Karpas-422 (cell line): Measurements from ENCODE around the gene APAF1. TPM values are rescaled to one million over a fixed set of nuclear protein-coding genes. Genes with fewer than 3 reads are reported as not detected.

Experiments
- DNase-seq: peaks from one replicate; pipeline ENCODE4 v3.0.0-alpha.2; 2015
- H2AFZ ChIP-seq: fragments of 200-600 bp; sonication (generic); 2 replicates; pipeline ENCODE4 v1.6.1; 2014; ENCODE audit warnings: antibody characterized with exemption, low read length, mixed read lengths
- H3K27ac ChIP-seq: fragments of 200-600 bp; sonication (generic); 2 replicates; pipeline ENCODE4 v1.5.1; 2014; ENCODE audit warnings: mild to moderate bottlenecking, low read length, moderate library complexity
- H3K27me3 ChIP-seq: fragments of 200-600 bp; sonication (generic); 2 replicates; pipeline ENCODE4 v1.6.1; 2014; ENCODE audit warnings: low read length, mixed read lengths
- H3K36me3 ChIP-seq: fragments of 200-600 bp; sonication (generic); 2 replicates; pipeline ENCODE4 v1.6.1; 2014; ENCODE audit warnings: low read length, mixed read lengths; ENCODE audit not compliant: insufficient read depth
- H3K4me1 ChIP-seq: fragments of 200-600 bp; sonication (generic); 2 replicates; pipeline ENCODE4 v1.6.1; 2014; ENCODE audit warnings: mild to moderate bottlenecking, low read length, mixed read lengths
- H3K4me2 ChIP-seq: fragments of 200-600 bp; sonication (generic); 2 replicates; pipeline ENCODE4 v1.6.1; 2014; ENCODE audit warnings: low read length, low read depth, mild to moderate bottlenecking; ENCODE audit not compliant: poor library complexity, severe bottlenecking
- H3K4me3 ChIP-seq: fragments of 200-600 bp; sonication (generic); 2 replicates; pipeline ENCODE4 v1.5.1; 2014; ENCODE audit warnings: mild to moderate bottlenecking, antibody characterized with exemption, low read length, mixed read lengths
- H3K79me2 ChIP-seq: fragments of 200-600 bp; sonication (generic); 2 replicates; pipeline ENCODE4 v1.6.1; 2014; ENCODE audit warnings: mild to moderate bottlenecking, low read length, mixed read lengths
- H3K9ac ChIP-seq: fragments of 200-600 bp; sonication (generic); 2 replicates; pipeline ENCODE4 v1.6.0; 2014; ENCODE audit warnings: low read length
- H3K9me2 ChIP-seq: fragments of 200-600 bp; sonication (generic), shearing (Covaris generic); replicated peaks from 2 replicates; pipeline ENCODE4 v1.6.0; 2014; ENCODE audit warnings: mild to moderate bottlenecking, low read length, moderate library complexity; ENCODE audit not compliant: insufficient read depth
- H3K9me3 ChIP-seq: fragments of 300-700, 200-600 bp; sonication (generic); 2 replicates; pipeline ENCODE4 v1.6.1; 2014; ENCODE audit warnings: low read length, mixed read lengths
- H4K20me1 ChIP-seq: fragments of 200-600 bp; sonication (generic); 2 replicates; pipeline ENCODE4 v1.6.1; 2014; ENCODE audit warnings: mild to moderate bottlenecking, antibody characterized with exemption, low read length, low read depth; ENCODE audit not compliant: insufficient read depth
- total RNA-seq: library from RNA; depleted of rRNA; stranded (reverse); fragments of >200 nt; shearing (Covaris generic); gene quantifications from 2 replicates; pipeline ENCODE4 v1.2.3, GENCODE V29; 2014; ENCODE audit warnings: low replicate concordance

The APAF1 gene
- total RNA-seq, 1 experiment from 2014 or later: 63.3 TPM

DNA sequence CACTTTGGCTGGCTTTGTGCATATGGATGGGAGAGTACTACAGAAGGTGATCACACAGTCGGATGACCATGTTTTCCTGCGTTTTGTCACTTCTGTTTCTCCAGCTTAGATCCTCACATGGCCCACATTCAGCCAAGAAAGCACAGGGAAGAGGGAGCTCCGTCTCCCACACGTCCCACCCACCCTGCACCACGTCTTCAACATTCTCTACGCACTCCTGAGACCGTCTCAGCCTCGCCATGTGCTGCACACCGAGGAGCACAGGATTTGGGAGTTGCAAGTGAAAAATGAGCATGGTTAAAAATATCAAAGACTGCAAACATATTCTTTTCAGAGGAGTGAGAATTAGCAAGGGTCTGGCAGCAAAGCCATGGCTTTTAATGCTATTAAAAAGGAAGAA is 122.2 kb downstream of the APAF1 start:
- Histone ChIP-seq H3K9me3 (no peaks in the 10 kb centered on the region), H3K4me3 (no peak overlapping the region), H3K27ac (no peak overlapping the region), H3K36me3 (no peaks in the 10 kb centered on the region), H4K20me1 (no peaks in the 10 kb centered on the region), H3K27me3 (no peaks in the 10 kb centered on the region), H2AFZ (no peak overlapping the region), H3K4me2 (no peak overlapping the region), H3K9me2 (no peaks in the 10 kb centered on the region), H3K4me1 (no peaks in the 10 kb centered on the region; the same call in 1 of the 2 replicates), H3K9ac (no peak overlapping the region), H3K79me2 (no peaks in the 10 kb centered on the region)
- DNase-seq: no peak

DNA sequence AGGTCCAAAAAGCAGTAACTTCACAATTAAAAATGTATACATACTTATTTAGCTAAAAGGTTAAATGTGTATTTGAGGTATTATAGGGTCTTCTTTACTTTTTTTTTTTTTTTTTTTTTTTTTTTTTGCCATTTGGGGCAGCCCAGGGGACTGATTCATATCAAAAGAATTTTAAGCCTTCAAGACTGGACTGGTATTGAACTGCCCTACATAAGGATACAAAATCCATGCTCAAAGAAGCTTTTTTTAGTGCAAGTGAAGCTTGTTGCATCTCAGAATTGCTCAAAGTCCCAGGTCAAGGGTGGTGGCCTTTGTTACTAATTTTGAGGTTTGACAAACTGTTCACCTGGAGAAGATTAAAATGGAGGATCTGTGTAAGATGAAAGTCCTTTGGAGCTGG is 124.0 kb downstream of the APAF1 start:
- Histone ChIP-seq H3K36me3 (no peaks in the 10 kb centered on the region), H3K9me3 (no peaks in the 10 kb centered on the region), H3K9ac (no peak overlapping the region), H3K27me3 (no peaks in the 10 kb centered on the region), H3K4me2 (no peak overlapping the region), H3K9me2 (no peaks in the 10 kb centered on the region), H4K20me1 (no peaks in the 10 kb centered on the region), H3K4me3 (no peak overlapping the region), H3K4me1 (no peaks in the 10 kb centered on the region; the same call in 1 of the 2 replicates), H3K79me2 (no peaks in the 10 kb centered on the region), H2AFZ (no peak overlapping the region), H3K27ac (no peak overlapping the region)
- DNase-seq: no peak

DNA sequence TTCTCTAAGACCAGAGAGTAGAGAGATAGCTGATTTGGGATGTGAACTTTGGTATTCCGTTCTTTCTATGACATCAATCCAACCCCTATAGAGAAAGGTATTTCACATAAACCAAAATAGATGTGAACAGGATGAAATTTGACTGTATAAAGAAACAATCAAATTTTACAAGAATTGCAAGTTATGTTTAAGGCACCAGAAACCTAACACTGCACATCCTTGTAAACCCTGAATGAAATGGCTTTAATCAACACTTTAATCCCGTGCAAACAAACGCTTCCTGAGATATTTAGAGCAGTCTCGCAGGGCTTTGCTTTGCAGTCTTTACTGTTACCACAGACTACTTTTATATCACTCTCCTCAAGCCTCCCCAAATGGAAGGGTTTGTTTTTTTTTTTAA is 125.1 kb downstream of the APAF1 start:
- Histone ChIP-seq H3K79me2 (no peaks in the 10 kb centered on the region), H4K20me1 (no peaks in the 10 kb centered on the region), H3K4me3 (no peak overlapping the region), H2AFZ (no peak overlapping the region), H3K36me3 (no peaks in the 10 kb centered on the region), H3K27ac (no peak overlapping the region), H3K9ac (no peak overlapping the region), H3K4me1 (no peaks in the 10 kb centered on the region; the same call in 1 of the 2 replicates), H3K27me3 (no peaks in the 10 kb centered on the region), H3K9me2 (no peaks in the 10 kb centered on the region), H3K4me2 (no peak overlapping the region), H3K9me3 (no peaks in the 10 kb centered on the region)
- DNase-seq: no peak

DNA sequence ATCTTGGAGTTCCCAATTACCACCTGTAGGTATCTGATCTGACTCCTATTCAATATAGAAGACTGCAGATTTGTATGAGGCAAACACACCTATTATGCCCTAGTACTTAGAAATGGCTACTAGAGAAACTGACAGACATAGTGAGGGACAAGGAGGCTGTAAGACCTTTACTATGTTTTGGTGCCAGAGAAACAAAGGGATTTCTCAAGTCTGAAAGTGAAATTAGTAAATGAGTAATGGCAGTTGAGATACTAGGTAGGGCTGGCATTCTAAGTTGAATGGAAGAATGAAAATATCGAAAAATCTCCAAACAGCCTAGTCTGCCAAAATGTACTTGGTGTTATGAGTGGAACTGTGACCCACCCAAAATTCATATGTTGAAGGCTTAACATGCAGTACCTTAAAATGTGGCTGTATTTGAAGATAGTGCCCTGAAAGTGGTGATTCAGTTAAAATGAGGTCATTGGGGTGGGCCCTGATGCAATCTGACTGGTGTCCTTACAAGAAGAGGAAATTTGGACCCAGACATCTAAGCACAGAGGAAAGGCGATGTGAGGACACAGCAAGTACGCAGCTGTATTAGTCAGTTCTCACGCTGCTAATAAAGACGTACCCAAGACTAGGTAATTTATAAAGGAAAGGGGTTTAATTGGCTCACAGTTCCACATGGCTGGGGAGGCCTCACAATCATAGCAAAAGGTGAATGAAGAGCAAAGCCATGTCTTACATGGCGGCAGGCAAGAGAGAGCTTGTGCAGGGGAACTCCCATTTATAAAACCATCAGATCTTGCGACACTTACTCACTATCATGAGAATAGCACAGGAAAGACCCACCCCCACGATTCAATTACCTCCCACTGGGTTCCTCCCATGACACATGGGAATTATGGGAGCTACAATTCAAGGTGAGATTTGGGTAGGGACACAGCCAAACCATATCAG is 127.0 kb downstream of the APAF1 start:
- no peak for DNase-seq
- no peaks in the 10 kb centered on the region; the same call in 1 of the 2 replicates for H3K4me1 ChIP-seq
- H4K20me1 ChIP-seq: no peaks in the 10 kb centered on the region
- no peaks in the 10 kb centered on the region for H3K9me3 ChIP-seq
- no peak overlapping the region for H2AFZ ChIP-seq
- H3K4me2 ChIP-seq: no peak overlapping the region
- no peaks in the 10 kb centered on the region for H3K9me2 ChIP-seq
- no peak overlapping the region for H3K4me3 ChIP-seq
- no peaks in the 10 kb centered on the region for H3K79me2 ChIP-seq
- H3K9ac ChIP-seq: no peak overlapping the region
- H3K27me3 ChIP-seq: no peaks in the 10 kb centered on the region
- H3K36me3 ChIP-seq: no peaks in the 10 kb centered on the region
- no peak overlapping the region for H3K27ac ChIP-seq

DNA sequence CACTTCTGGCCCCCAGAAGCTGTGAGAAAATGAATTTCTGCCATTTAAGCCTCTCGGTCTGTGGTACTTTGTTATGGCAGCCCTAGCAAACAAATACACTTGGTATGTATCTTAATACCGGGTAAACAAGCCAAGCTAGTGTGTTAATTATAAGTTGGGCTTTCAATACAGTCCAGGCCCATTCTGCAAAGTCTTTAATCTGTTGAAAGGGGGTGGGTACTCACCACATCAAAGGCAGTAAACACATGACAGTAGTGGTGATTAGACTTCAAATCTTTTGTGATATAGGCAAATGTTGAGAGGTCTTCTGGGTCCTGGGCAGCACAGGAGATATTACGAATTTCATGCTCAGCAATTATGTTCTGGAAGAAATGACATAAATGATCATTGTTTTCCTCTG is 127.7 kb downstream of the APAF1 start:
- Histone ChIP-seq H3K4me1 (no peaks in the 10 kb centered on the region; the same call in 1 of the 2 replicates), H3K4me3 (no peak overlapping the region), H3K36me3 (no peaks in the 10 kb centered on the region), H3K27ac (no peak overlapping the region), H3K9me3 (no peaks in the 10 kb centered on the region), H3K9ac (no peak overlapping the region), H4K20me1 (no peaks in the 10 kb centered on the region), H3K9me2 (no peaks in the 10 kb centered on the region), H3K79me2 (no peaks in the 10 kb centered on the region), H2AFZ (no peak overlapping the region), H3K27me3 (no peaks in the 10 kb centered on the region), H3K4me2 (no peak overlapping the region)
- no peak for DNase-seq

DNA sequence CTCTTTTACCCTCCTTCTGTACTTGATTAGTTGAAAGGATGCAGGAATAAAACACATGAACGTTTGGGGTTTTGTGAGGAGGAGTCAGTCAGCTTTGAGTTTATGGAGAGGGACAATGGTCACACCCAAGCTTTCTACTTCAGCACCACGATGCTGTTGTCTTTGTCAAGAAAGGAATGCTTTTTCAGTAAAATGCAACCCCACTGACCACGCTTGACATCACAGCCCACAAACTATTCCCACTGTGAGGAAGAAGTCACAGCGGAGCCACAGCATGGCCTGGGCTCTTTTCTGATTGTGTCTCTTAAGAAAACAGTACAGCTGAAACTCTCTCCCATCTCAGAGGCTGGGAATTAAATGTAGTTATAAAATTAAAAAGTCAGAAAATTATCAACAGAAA is 135.2 kb downstream of the APAF1 start:
- Histone ChIP-seq H3K9ac (no peak overlapping the region), H4K20me1 (no peaks in the 10 kb centered on the region), H3K4me2 (no peak overlapping the region), H3K9me2 (no peaks in the 10 kb centered on the region), H2AFZ (no peak overlapping the region), H3K36me3 (no peaks in the 10 kb centered on the region), H3K27ac (no peak overlapping the region), H3K27me3 (no peaks in the 10 kb centered on the region), H3K4me3 (no peak overlapping the region), H3K79me2 (no peaks in the 10 kb centered on the region), H3K4me1 (peaks cover 10% of the 10 kb centered on the region), H3K9me3 (no peaks in the 10 kb centered on the region)
- no peak for DNase-seq

DNA sequence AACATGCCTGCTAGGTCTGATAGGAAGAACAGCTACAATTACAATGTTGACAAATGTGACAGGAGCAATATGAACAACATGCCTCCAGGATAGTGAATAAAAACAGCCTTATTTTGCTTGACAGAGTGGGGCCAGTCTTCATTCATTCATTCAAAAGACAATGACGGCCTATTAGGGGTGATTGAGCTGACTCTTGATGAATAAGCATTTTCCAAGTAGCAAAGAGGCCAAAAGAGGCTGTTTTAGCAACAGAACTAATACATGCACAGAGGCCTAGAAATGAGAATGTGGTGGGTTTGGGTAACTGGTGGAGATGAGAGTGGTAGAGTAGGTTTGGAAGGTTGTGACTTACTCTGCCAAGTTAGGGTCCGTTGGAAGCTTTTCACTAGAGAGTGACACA is 138.3 kb downstream of the APAF1 start:
- H3K9me2 ChIP-seq: no peaks in the 10 kb centered on the region
- no peaks in the 10 kb centered on the region for H3K36me3 ChIP-seq
- peaks cover 10% of the 10 kb centered on the region for H3K4me1 ChIP-seq
- no peak overlapping the region for H2AFZ ChIP-seq
- no peak overlapping the region for H3K9ac ChIP-seq
- no peak overlapping the region for H3K4me3 ChIP-seq
- no peak overlapping the region for H3K27ac ChIP-seq
- no peak for DNase-seq
- no peaks in the 10 kb centered on the region for H3K27me3 ChIP-seq
- H3K4me2 ChIP-seq: no peak overlapping the region
- no peaks in the 10 kb centered on the region for H3K9me3 ChIP-seq
- H4K20me1 ChIP-seq: no peaks in the 10 kb centered on the region
- H3K79me2 ChIP-seq: no peaks in the 10 kb centered on the region
